GM12874 (cell line): ENCODE results near the gene CDCA4.

ENCODE experiments used
- TF ChIP-seq, protein P1 (sequence below): IDR thresholded peaks from 2 replicates; pipeline ENCODE4 v1.5.1; 2011; ENCODE audit warnings: low read depth, mild to moderate bottlenecking, control low read depth, low read length, moderate library complexity; ENCODE audit not compliant: insufficient read depth

Gene CDCA4

DNA sequence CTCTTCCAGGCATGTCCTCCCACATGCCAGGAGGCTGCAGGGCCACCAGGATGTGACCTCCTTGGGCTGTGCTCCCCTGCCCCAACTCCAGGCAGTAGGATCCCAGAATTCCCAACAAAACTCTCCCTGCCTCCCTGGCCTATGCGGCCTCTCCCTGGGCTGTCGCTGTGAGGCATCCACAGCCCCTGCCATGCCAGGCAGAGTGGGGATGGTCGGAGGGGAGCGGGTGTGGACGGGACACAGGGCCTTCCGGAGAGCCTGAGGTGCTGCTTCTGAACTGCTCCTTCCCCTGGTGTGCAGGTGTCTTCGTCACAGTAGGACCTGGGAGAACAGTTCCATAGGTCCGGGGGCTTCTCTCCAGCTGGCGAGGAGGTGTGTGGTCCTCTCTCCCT lies 26.0 kb upstream of the CDCA4 start:
- TF ChIP-seq, protein P1, sequence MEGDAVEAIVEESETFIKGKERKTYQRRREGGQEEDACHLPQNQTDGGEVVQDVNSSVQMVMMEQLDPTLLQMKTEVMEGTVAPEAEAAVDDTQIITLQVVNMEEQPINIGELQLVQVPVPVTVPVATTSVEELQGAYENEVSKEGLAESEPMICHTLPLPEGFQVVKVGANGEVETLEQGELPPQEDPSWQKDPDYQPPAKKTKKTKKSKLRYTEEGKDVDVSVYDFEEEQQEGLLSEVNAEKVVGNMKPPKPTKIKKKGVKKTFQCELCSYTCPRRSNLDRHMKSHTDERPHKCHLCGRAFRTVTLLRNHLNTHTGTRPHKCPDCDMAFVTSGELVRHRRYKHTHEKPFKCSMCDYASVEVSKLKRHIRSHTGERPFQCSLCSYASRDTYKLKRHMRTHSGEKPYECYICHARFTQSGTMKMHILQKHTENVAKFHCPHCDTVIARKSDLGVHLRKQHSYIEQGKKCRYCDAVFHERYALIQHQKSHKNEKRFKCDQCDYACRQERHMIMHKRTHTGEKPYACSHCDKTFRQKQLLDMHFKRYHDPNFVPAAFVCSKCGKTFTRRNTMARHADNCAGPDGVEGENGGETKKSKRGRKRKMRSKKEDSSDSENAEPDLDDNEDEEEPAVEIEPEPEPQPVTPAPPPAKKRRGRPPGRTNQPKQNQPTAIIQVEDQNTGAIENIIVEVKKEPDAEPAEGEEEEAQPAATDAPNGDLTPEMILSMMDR = no peak

DNA sequence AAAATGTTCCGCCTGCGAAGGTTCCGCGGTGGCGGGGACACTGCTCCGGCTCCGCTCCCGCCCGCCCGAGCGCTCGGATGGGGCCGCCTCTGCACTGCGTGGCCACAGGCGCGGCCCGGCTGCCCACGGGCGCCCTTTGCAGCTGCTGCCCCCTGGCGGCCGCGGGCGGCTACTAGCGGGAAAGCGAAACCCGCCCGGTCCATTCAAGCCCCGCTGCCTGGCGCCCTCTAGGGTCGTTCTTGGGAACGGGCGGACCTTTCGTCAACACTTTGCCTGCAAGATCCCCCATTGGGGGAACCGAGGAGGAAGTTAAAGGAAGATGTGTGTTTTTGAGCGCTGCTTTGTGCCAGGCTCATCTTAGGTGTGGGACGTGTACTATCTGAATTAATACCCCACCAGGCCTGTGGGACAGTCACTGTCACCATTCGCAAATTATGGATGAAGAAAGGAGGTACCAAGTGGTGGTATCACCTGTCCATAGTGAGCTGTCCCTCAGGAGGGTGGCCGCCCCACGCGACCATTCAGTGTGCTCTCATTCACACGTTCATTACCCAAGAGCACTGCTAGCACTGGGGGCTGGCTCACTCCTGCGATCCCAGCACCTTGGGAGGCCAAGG lies 24.9 kb upstream of the CDCA4 start:
- TF ChIP-seq, protein P1 = peak; percentile 100

DNA sequence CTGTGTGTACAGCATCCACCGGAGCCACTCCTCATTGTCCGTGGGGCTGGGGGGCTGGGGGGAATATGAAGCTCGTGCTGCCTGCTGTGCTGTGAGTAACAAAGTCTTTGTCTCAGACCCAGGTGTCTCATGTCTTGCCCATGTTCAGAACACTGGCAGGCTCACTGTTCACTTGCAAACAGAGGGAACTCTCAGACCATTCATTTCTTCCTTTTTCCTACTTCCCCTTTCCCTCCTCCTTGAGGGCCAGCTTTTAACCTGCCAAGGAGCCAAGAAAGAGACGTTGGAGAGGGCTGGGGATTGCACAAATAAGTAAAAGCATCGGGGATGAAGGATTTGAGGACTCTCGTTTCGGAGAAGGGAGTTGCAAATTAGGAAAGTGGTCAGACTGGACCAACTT lies 22.8 kb upstream of the CDCA4 start:
- TF ChIP-seq, protein P1 = no peak

DNA sequence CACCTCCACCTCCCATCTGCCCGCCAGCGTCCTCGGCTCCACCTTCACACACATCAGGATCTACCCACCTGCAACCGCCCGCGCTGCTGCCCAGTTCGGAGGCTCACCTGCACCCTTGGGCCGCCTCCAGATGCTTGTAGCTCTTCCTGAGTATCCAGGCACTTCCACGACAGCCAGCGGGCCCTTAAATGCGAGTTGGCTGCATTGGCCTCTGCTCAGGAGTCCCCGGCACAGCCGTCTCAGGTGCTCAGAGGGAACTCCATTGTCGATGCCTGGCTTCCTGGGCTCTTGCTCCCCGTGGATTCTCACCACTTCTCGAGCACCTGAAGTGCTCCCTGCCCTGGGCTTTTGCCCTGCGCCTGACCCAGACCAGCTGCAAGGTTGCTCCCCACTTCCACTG lies 21.9 kb upstream of the CDCA4 start:
- TF ChIP-seq, protein P1 = no peak

- TF ChIP-seq, protein P1 = no peak
Observed at GRCh38 chr14:105041841-105042765, 21.2 kb upstream of the CDCA4 start.

- TF ChIP-seq, protein P1 = no peak
Observed at GRCh38 chr14:105039458-105040205, 18.7 kb upstream of the CDCA4 start.
